Endothelial cell of umbilical vein (primary cell): Measurements from ENCODE around the gene SYN1.

Experiments used
- POLR2AphosphoS5 ChIP-seq: IDR thresholded peaks from 2 replicates; pipeline ENCODE4 v1.6.1; 2012; ENCODE audit warnings: low read depth, mild to moderate bottlenecking, control low read depth, low read length, moderate library complexity; ENCODE audit not compliant: insufficient read depth
- TF ChIP-seq, protein P1 (sequence below), 2 donors: IDR thresholded peaks; 1 replicate in 1 of 2; 2 replicates in 1 of 2; pipeline ENCODE4 v1.5.1; 2011; ENCODE audit warnings: low read length in 2 of 2, mild to moderate bottlenecking in 2 of 2, moderate library complexity in 2 of 2, control low read depth in 1 of 2, inconsistent platforms in 1 of 2, low read depth in 1 of 2; ENCODE audit not compliant: insufficient read depth in 1 of 2; ENCODE audit errors: extremely low read depth in 1 of 2

DNA sequence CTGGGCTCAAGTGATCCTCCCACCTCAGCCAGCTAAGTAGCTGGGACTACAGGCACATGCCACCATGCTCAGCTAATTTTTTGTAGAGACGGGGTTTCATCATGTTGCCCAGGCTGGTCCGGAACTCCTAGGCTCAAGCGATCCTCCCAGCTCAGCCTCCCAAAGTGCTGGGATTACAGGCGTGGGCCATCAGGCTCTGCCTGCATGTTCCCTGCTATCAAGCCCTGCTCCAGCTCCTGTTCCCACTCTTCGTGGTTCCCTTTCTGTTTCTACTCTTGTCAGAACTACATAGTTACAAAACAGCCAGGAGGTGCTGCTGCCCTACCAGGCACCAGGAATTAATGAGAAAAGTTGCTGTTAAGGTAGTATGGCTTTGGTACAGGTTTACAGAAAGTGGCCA is 28.7 kb downstream of the SYN1 start:
- TF ChIP-seq, protein P1, sequence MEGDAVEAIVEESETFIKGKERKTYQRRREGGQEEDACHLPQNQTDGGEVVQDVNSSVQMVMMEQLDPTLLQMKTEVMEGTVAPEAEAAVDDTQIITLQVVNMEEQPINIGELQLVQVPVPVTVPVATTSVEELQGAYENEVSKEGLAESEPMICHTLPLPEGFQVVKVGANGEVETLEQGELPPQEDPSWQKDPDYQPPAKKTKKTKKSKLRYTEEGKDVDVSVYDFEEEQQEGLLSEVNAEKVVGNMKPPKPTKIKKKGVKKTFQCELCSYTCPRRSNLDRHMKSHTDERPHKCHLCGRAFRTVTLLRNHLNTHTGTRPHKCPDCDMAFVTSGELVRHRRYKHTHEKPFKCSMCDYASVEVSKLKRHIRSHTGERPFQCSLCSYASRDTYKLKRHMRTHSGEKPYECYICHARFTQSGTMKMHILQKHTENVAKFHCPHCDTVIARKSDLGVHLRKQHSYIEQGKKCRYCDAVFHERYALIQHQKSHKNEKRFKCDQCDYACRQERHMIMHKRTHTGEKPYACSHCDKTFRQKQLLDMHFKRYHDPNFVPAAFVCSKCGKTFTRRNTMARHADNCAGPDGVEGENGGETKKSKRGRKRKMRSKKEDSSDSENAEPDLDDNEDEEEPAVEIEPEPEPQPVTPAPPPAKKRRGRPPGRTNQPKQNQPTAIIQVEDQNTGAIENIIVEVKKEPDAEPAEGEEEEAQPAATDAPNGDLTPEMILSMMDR (IDR thresholded peaks at IDR 0.05; ENCODE audit: extremely low read depth in 1 of 2, insufficient read depth in 1 of 2, low read depth in 1 of 2, low read length in 2 of 2): no peak
- TF ChIP-seq POLR2AphosphoS5: no peak
